Nephron progenitor cell (in vitro differentiated cells): ENCODE results near the gene ENOX1.

Source experiments
- DNase-seq: peaks from one replicate; pipeline ENCODE4 v3.0.0; 2021
- H3K27ac Mint-ChIP-seq: 2 replicates; pipeline ENCODE4 v1.8.0; 2021; ENCODE audit warnings: mild to moderate bottlenecking, moderate library complexity, mixed read lengths
- H3K27me3 Mint-ChIP-seq: 2 replicates; pipeline ENCODE4 v1.8.0; 2021; ENCODE audit warnings: mild to moderate bottlenecking, low read depth, mixed read lengths; ENCODE audit not compliant: poor library complexity
- H3K36me3 Mint-ChIP-seq: 2 replicates; pipeline ENCODE4 v1.8.0; 2021; ENCODE audit warnings: low read depth, mixed read lengths
- H3K4me1 Mint-ChIP-seq: 2 replicates; pipeline ENCODE4 v1.8.0; 2021; ENCODE audit warnings: mixed read lengths
- H3K4me3 Mint-ChIP-seq: 2 replicates; pipeline ENCODE4 v1.8.0; 2021; ENCODE audit warnings: mild to moderate bottlenecking, moderate library complexity, mixed read lengths
- H3K9me3 Mint-ChIP-seq: 2 replicates; pipeline ENCODE4 v1.8.0; 2021; ENCODE audit warnings: mild to moderate bottlenecking, moderate library complexity, mixed read lengths
- TF ChIP-seq, protein P1 (sequence below): fragments of 200-600 bp; sonication (generic); IDR thresholded peaks from 2 replicates; pipeline ENCODE4 v1.5.0; 2021; ENCODE audit warnings: antibody characterized with exemption

The ENOX1 gene

DNA sequence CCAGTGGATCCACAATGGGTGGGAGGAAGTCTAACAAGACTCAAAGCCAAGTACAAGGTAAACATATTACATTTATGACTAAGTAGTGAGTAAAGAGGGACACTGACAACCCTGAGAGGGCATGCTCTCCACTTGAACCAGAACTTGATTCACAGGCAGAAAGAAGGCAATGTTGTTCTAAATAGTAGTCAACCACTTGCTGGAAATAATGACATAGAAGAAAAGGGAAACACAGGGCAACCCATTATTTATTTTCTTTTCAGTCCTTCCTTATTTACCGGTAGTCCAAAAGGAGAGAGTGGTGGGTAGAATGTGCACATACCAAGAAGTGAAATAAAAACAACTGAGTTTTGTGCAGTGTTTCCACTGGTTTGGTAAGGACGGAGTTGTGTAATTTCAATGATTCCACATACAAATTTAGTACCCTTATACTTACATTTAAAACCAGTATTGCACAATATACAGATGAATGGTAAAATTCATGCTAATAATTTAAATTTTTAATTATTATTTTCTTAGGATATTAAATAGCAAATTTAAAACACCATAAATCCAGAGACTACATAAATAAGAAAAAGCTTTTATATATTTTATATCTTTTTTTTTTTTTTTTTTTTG lies 65.9 kb downstream of the ENOX1 start:
- TF ChIP-seq, protein P1, sequence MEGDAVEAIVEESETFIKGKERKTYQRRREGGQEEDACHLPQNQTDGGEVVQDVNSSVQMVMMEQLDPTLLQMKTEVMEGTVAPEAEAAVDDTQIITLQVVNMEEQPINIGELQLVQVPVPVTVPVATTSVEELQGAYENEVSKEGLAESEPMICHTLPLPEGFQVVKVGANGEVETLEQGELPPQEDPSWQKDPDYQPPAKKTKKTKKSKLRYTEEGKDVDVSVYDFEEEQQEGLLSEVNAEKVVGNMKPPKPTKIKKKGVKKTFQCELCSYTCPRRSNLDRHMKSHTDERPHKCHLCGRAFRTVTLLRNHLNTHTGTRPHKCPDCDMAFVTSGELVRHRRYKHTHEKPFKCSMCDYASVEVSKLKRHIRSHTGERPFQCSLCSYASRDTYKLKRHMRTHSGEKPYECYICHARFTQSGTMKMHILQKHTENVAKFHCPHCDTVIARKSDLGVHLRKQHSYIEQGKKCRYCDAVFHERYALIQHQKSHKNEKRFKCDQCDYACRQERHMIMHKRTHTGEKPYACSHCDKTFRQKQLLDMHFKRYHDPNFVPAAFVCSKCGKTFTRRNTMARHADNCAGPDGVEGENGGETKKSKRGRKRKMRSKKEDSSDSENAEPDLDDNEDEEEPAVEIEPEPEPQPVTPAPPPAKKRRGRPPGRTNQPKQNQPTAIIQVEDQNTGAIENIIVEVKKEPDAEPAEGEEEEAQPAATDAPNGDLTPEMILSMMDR = no peak
- H3K4me3 Mint-ChIP-seq = no peak overlapping the region
- H3K4me1 Mint-ChIP-seq = no peaks in the 10 kb centered on the region
- H3K27me3 Mint-ChIP-seq = peaks cover 2% of the 10 kb centered on the region
- H3K27ac Mint-ChIP-seq = no peak overlapping the region
- no peak for DNase-seq
- no peaks in the 10 kb centered on the region for H3K36me3 Mint-ChIP-seq
- H3K9me3 Mint-ChIP-seq = peaks cover 23% of the 10 kb centered on the region

DNA sequence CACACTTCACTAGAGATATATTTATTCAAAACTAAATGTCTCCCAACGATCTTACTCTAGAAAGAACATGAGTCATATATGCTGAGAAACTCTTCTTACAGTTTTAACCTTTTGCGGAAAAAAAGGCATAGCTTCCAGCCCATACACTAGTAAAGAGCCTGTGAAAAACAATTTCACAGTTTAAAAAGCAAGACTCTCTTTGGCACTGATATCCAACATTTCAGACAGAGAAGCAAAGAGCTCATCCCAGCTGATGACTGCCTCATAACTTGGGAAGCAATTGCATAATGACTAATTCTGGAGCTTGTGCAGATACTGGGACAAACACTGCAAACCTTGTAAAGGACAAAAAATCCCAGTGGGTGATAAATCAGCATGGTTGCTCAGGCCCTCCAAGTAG lies 88.0 kb downstream of the ENOX1 start:
- H3K9me3 Mint-ChIP-seq = no peaks in the 10 kb centered on the region
- no peak for DNase-seq
- H3K36me3 Mint-ChIP-seq = no peaks in the 10 kb centered on the region
- no peaks in the 10 kb centered on the region for H3K4me1 Mint-ChIP-seq
- H3K27ac Mint-ChIP-seq = no peak overlapping the region
- peaks cover 7% of the 10 kb centered on the region for H3K27me3 Mint-ChIP-seq
- H3K4me3 Mint-ChIP-seq = no peak overlapping the region
- TF ChIP-seq, protein P1 = no peak

DNA sequence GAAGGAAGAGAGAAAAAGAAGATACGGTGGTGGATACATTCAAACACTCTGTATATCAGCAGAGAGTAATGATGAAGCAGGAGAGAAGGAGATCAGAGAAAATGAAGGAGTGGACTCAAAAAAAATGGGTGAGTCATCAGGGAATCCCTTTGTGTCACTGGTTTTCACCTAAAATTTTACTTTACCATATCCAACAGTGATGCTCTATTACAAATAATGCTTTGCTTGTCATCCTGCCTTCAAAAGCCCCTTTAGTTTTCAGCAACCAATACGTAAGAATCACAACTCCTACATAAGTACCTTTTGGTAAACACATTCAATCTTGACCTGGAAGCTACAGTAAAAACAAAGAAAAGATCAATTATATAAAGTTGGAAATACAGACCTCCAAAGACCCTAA lies 88.8 kb downstream of the ENOX1 start:
- peaks cover 7% of the 10 kb centered on the region for H3K27me3 Mint-ChIP-seq
- H3K4me1 Mint-ChIP-seq = no peaks in the 10 kb centered on the region
- no peak overlapping the region for H3K27ac Mint-ChIP-seq
- TF ChIP-seq, protein P1 = no peak
- no peak for DNase-seq
- no peaks in the 10 kb centered on the region for H3K9me3 Mint-ChIP-seq
- H3K36me3 Mint-ChIP-seq = no peaks in the 10 kb centered on the region
- H3K4me3 Mint-ChIP-seq = no peak overlapping the region

DNA sequence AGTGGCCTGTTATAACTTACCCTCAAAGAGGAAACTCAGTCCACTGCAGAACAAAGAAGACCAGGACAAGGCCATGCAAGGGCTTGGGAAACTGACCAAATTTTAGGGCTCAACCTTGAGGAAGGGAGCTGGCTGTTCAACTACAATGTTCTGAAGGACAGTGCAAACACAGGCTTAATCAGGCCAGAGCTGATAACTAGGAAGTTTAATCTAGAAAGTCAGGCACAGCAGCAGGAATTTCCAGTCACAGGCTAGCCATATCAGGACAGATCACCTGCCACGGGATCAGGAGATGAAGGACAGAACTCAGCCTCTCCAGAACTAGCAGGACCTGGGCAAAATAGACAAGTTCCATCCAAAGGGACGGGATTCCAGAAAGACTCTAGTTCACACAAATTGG lies 89.4 kb downstream of the ENOX1 start:
- no peak overlapping the region for H3K4me3 Mint-ChIP-seq
- no peaks in the 10 kb centered on the region for H3K4me1 Mint-ChIP-seq
- TF ChIP-seq, protein P1 = no peak
- H3K27ac Mint-ChIP-seq = no peak overlapping the region
- H3K9me3 Mint-ChIP-seq = no peaks in the 10 kb centered on the region
- no peak for DNase-seq
- H3K27me3 Mint-ChIP-seq = peaks cover 7% of the 10 kb centered on the region
- no peaks in the 10 kb centered on the region for H3K36me3 Mint-ChIP-seq

DNA sequence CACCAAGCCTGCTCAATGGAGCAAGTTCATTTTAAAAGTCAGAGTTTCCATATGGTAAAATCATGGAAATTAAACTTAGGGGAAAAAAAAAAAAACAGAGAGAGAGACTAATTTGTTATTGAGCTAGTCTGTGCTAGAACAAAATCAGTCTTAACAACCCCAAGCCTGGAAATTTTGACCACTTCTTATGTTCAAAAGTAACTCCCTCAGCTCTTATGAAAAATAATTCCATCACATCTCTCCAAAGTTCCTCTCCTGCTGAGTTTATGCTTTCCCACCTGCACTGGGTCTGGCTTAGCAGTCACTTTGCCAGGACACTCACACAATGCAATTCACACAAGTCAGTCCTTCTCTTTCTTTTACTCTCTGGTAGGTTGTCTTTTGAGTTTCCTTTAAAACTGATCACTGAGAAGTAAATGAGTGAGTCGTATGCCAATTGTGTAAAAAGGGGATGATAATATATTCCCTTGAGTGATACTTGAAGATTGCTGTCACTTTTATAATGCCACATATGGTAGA lies 92.6 kb downstream of the ENOX1 start:
- Mint-ChIP-seq H3K4me3 (no peak overlapping the region), H3K9me3 (no peaks in the 10 kb centered on the region), H3K36me3 (no peaks in the 10 kb centered on the region), H3K27ac (no peak overlapping the region), H3K27me3 (peaks cover 4% of the 10 kb centered on the region), H3K4me1 (no peaks in the 10 kb centered on the region)
- no peak for DNase-seq
- TF ChIP-seq, protein P1 = no peak

DNA sequence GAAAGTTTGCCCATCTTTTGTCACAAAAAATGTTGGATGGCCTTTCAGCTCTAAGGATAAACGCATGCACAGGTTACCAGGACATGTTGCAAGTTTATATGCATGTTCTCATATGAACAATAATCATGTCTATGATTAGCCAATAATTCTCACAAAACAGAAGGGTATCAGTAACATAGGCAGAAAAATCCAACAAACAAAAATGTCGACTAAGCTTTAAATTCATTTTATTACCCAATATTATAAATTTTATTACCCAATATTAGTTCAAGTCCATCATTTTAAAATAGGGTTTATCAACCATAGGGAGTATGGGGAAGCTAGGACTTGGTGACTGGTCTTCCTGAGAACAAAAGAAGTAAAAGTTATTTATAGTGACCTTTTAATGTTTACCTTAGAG lies 93.1 kb downstream of the ENOX1 start:
- H3K9me3 Mint-ChIP-seq = no peaks in the 10 kb centered on the region
- peaks cover 4% of the 10 kb centered on the region for H3K27me3 Mint-ChIP-seq
- TF ChIP-seq, protein P1 = no peak
- no peaks in the 10 kb centered on the region for H3K36me3 Mint-ChIP-seq
- no peaks in the 10 kb centered on the region for H3K4me1 Mint-ChIP-seq
- no peak overlapping the region for H3K27ac Mint-ChIP-seq
- no peak for DNase-seq
- no peak overlapping the region for H3K4me3 Mint-ChIP-seq
